Glutamatergic neuron (in vitro differentiated cells): ENCODE data around the gene EXO5. TPM values are rescaled to one million over a fixed set of nuclear protein-coding genes. Genes with fewer than 3 reads are reported as not detected.

Experiments used
- DNase-seq: peaks from one replicate; pipeline ENCODE4 v3.0.0; 2022
- H3K27ac Mint-ChIP-seq: one replicate; pipeline ENCODE4 v1.8.0; 2020; ENCODE audit warnings: mild to moderate bottlenecking, mixed read lengths, inconsistent platforms; ENCODE audit not compliant: unreplicated experiment
- H3K27me3 Mint-ChIP-seq: one replicate; pipeline ENCODE4 v1.8.0; 2020; ENCODE audit warnings: mild to moderate bottlenecking, moderate library complexity, mixed read lengths, inconsistent platforms; ENCODE audit not compliant: unreplicated experiment
- H3K36me3 Mint-ChIP-seq: one replicate; pipeline ENCODE4 v1.8.0; 2020; ENCODE audit warnings: mild to moderate bottlenecking, mixed read lengths, inconsistent platforms; ENCODE audit not compliant: unreplicated experiment
- H3K4me1 Mint-ChIP-seq: one replicate; pipeline ENCODE4 v1.8.0; 2020; ENCODE audit warnings: mild to moderate bottlenecking, low read depth, mixed read lengths, inconsistent platforms; ENCODE audit not compliant: unreplicated experiment
- H3K4me3 Mint-ChIP-seq: one replicate; pipeline ENCODE4 v1.8.0; 2020; ENCODE audit warnings: mild to moderate bottlenecking, mixed read lengths, inconsistent platforms; ENCODE audit not compliant: unreplicated experiment
- H3K9me3 Mint-ChIP-seq: one replicate; pipeline ENCODE4 v1.8.0; 2020; ENCODE audit warnings: mild to moderate bottlenecking, moderate library complexity, mixed read lengths, inconsistent platforms; ENCODE audit not compliant: unreplicated experiment
- long read RNA-seq: library from polyadenylated mRNA; unstranded; transcript quantifications from one replicate; pipeline ENCODE4 v2.0.0, GENCODE V29; 2020; ENCODE audit not compliant: unreplicated experiment
- total RNA-seq: library from RNA; stranded (reverse); fragmentation: NEBNext Ultra II Directional; extraction: Animal tissue kit (Norgen Biotek cat#: 25700); gene quantifications from one replicate; pipeline ENCODE4 v1.2.1, GENCODE V29; 2021; ENCODE audit not compliant: unreplicated experiment
- TF ChIP-seq, protein P1 (sequence below): fragments of 200-600 bp; sonication (generic); IDR thresholded peaks from one replicate; pipeline ENCODE4 v1.5.0; 2021; ENCODE audit not compliant: partially characterized antibody, unreplicated experiment

The EXO5 gene
- total RNA-seq: 11.9 TPM
- long read RNA-seq, partial matches to known transcripts: 1 of 10 reads
- long read RNA-seq, other reads (novel, unspliced or antisense): 2 of 10 reads

GRCh38 chr1:40508375-40509341, at the start of gene EXO5:
TSS of gene EXO5 (plus strand) at chr1:40508767. CDS start at chr1:40514545, 5,778 bp downstream.
- TF ChIP-seq, protein P1, sequence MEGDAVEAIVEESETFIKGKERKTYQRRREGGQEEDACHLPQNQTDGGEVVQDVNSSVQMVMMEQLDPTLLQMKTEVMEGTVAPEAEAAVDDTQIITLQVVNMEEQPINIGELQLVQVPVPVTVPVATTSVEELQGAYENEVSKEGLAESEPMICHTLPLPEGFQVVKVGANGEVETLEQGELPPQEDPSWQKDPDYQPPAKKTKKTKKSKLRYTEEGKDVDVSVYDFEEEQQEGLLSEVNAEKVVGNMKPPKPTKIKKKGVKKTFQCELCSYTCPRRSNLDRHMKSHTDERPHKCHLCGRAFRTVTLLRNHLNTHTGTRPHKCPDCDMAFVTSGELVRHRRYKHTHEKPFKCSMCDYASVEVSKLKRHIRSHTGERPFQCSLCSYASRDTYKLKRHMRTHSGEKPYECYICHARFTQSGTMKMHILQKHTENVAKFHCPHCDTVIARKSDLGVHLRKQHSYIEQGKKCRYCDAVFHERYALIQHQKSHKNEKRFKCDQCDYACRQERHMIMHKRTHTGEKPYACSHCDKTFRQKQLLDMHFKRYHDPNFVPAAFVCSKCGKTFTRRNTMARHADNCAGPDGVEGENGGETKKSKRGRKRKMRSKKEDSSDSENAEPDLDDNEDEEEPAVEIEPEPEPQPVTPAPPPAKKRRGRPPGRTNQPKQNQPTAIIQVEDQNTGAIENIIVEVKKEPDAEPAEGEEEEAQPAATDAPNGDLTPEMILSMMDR: no peak
- Mint-ChIP-seq H3K4me1 (peaks cover 5% of the 10 kb centered on the region), H3K36me3 (peaks cover 22% of the 10 kb centered on the region), H3K4me3 (peak within 1 kb of the TSS; percentile 89), H3K9me3 (peaks cover 7% of the 10 kb centered on the region), H3K27ac (peak within 1 kb of the TSS; percentile 64), H3K27me3 (no peaks in the 10 kb centered on the region)
- peak; percentile 87 for DNase-seq

DNA sequence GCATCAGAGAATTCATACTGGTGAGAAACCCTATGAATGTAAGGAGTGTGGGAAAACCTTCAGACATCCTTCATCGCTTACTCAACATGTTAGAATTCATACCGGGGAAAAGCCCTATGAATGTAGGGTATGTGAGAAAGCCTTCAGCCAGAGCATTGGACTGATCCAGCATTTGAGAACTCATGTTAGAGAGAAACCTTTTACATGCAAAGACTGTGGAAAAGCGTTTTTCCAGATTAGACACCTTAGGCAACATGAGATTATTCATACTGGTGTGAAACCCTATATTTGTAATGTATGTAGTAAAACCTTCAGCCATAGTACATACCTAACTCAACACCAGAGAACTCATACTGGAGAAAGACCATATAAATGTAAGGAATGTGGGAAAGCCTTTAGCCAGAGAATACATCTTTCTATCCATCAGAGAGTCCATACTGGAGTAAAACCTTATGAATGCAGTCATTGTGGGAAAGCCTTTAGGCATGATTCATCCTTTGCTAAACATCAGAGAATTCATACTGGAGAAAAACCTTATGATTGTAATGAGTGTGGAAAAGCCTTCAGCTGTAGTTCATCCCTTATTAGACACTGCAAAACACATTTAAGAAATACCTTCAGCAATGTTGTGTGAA, 45.5 kb upstream of the EXO5 start:
- Mint-ChIP-seq H3K36me3 (peaks cover 77% of the 10 kb centered on the region), H3K27me3 (peaks cover 6% of the 10 kb centered on the region), H3K4me3 (no peak overlapping the region), H3K27ac (no peak overlapping the region), H3K9me3 (peaks cover 35% of the 10 kb centered on the region), H3K4me1 (no peaks in the 10 kb centered on the region)
- no peak for DNase-seq
- TF ChIP-seq, protein P1: no peak

GRCh38 chr1:40469327-40469726, 39.2 kb upstream of the EXO5 start:
- H3K4me3 Mint-ChIP-seq: no peak overlapping the region
- DNase-seq: no peak
- TF ChIP-seq, protein P1: no peak
- H3K4me1 Mint-ChIP-seq: no peaks in the 10 kb centered on the region
- H3K9me3 Mint-ChIP-seq: peaks cover 28% of the 10 kb centered on the region
- H3K36me3 Mint-ChIP-seq: peaks cover 62% of the 10 kb centered on the region
- no peak overlapping the region for H3K27ac Mint-ChIP-seq
- peaks cover 4% of the 10 kb centered on the region for H3K27me3 Mint-ChIP-seq

GRCh38 chr1:40475268-40475667, 33.3 kb upstream of the EXO5 start:
- Mint-ChIP-seq H3K36me3 (peaks cover 25% of the 10 kb centered on the region), H3K27me3 (peaks cover 5% of the 10 kb centered on the region)
- TF ChIP-seq, protein P1: no peak

More at GRCh38 chr1:40475268-40475667, 33.3 kb upstream of the EXO5 start:
- peaks cover 3% of the 10 kb centered on the region for H3K4me1 Mint-ChIP-seq
- H3K4me3 Mint-ChIP-seq: no peak overlapping the region
- H3K9me3 Mint-ChIP-seq: peaks cover 11% of the 10 kb centered on the region
- H3K27ac Mint-ChIP-seq: peak overlapping the region; percentile 0
- no peak for DNase-seq
